Duodenal mucosa (tissue), 2 donors: ENCODE measurements around the gene SMU1.
"Not testable (repeated sequence)": the region's sequence is repeated elsewhere in the genome, so short reads cannot be mapped to it uniquely, and the experiment has no call there.

Source experiments
- H3K27ac ChIP-seq: one replicate; pipeline ENCODE4 v1.7.0; 2013; ENCODE audit warnings: low read depth, low read length
- H3K27me3 ChIP-seq, 2 donors: one replicate each; pipeline ENCODE4 v1.7.0; 2013; ENCODE audit warnings: low read length in 2 of 2, control low read depth in 1 of 2; ENCODE audit not compliant: insufficient read depth in 2 of 2, control insufficient read depth in 1 of 2
- H3K36me3 ChIP-seq, 2 donors: one replicate each; pipeline ENCODE4 v1.7.0; 2013; ENCODE audit warnings: low read length in 2 of 2, control low read depth in 1 of 2; ENCODE audit not compliant: insufficient read depth in 2 of 2, control insufficient read depth in 1 of 2
- H3K4me1 ChIP-seq, 2 donors: one replicate each; pipeline ENCODE4 v1.7.0; 2013; ENCODE audit warnings: low read length in 2 of 2, control low read depth in 1 of 2; ENCODE audit not compliant: insufficient read depth in 2 of 2, control insufficient read depth in 1 of 2
- H3K4me3 ChIP-seq, 2 donors: one replicate each; pipeline ENCODE4 v1.7.0; 2013; ENCODE audit warnings: low read length in 2 of 2, low read depth in 1 of 2
- H3K9ac ChIP-seq, 2 donors: one replicate each; pipeline ENCODE4 v1.7.0; 2013; ENCODE audit warnings: low read length in 2 of 2, low read depth in 1 of 2
- H3K9me3 ChIP-seq, 2 donors: one replicate each; pipeline ENCODE4 v1.7.0; 2013; ENCODE audit warnings: low read length in 2 of 2, control low read depth in 1 of 2; ENCODE audit not compliant: control insufficient read depth in 1 of 2

SMU1 gene

GRCh38 chr9:33105959-33106358 is 29.5 kb upstream of the SMU1 start:
- H3K4me3 ChIP-seq = no peak overlapping the region
- H3K4me1 ChIP-seq = no peaks in the 10 kb centered on the region
- no peaks in the 10 kb centered on the region for H3K9me3 ChIP-seq
- no peak overlapping the region for H3K9ac ChIP-seq
- peaks cover 0 to 7% of the 10 kb centered on the region in 2 donors for H3K36me3 ChIP-seq
- no peaks in the 10 kb centered on the region for H3K27me3 ChIP-seq
- H3K27ac ChIP-seq = no peak overlapping the region

- H3K9me3 ChIP-seq = no peaks in the 10 kb centered on the region
- no peak overlapping the region for H3K27ac ChIP-seq
- peaks cover 0 to 4% of the 10 kb centered on the region in 2 donors for H3K36me3 ChIP-seq
- H3K4me1 ChIP-seq = no peaks in the 10 kb centered on the region
- H3K27me3 ChIP-seq = no peaks in the 10 kb centered on the region
- H3K4me3 ChIP-seq = no peak overlapping the region
- H3K9ac ChIP-seq = no peak overlapping the region
Measured at GRCh38 chr9:33105504-33105903, 29.0 kb upstream of the SMU1 start.

- no peaks in the 10 kb centered on the region for H3K9me3 ChIP-seq
- no peaks in the 10 kb centered on the region for H3K27me3 ChIP-seq
- no peak overlapping the region for H3K9ac ChIP-seq
- no peaks in the 10 kb centered on the region for H3K4me1 ChIP-seq
- no peak overlapping the region for H3K4me3 ChIP-seq
- no peak overlapping the region for H3K27ac ChIP-seq
- H3K36me3 ChIP-seq = no peaks in the 10 kb centered on the region
Measured at GRCh38 chr9:33104401-33104800, 27.9 kb upstream of the SMU1 start.

GRCh38 chr9:33103501-33104281 is 27.2 kb upstream of the SMU1 start:
- Histone ChIP-seq H3K9me3 (no peaks in the 10 kb centered on the region), H3K4me1 (no peaks in the 10 kb centered on the region), H3K9ac (no peak overlapping the region), H3K27me3 (no peaks in the 10 kb centered on the region), H3K4me3 (no peak overlapping the region), H3K27ac (no peak overlapping the region), H3K36me3 (no peaks in the 10 kb centered on the region)

GRCh38 chr9:33102551-33103210 is 26.2 kb upstream of the SMU1 start:
- H3K27ac ChIP-seq = no peak overlapping the region
- H3K36me3 ChIP-seq = no peaks in the 10 kb centered on the region
- H3K9ac ChIP-seq = no peak overlapping the region
- no peaks in the 10 kb centered on the region for H3K4me1 ChIP-seq
- H3K9me3 ChIP-seq = no peaks in the 10 kb centered on the region
- no peaks in the 10 kb centered on the region for H3K27me3 ChIP-seq
- no peak overlapping the region for H3K4me3 ChIP-seq

GRCh38 chr9:33101104-33101951 is 24.9 kb upstream of the SMU1 start:
- no peaks in the 10 kb centered on the region for H3K27me3 ChIP-seq
- no peaks in the 10 kb centered on the region for H3K4me1 ChIP-seq
- no peaks in the 10 kb centered on the region for H3K36me3 ChIP-seq
- no peak overlapping the region for H3K4me3 ChIP-seq
- no peak overlapping the region for H3K27ac ChIP-seq
- H3K9me3 ChIP-seq = no peaks in the 10 kb centered on the region
- H3K9ac ChIP-seq = no peak overlapping the region

- Histone ChIP-seq H3K27me3 (no peaks in the 10 kb centered on the region), H3K9ac (no peak overlapping the region), H3K9me3 (no peaks in the 10 kb centered on the region), H3K36me3 (no peaks in the 10 kb centered on the region), H3K4me3 (no peak overlapping the region), H3K4me1 (no peaks in the 10 kb centered on the region), H3K27ac (no peak overlapping the region)
Measured at GRCh38 chr9:33099754-33100153, 23.3 kb upstream of the SMU1 start.

GRCh38 chr9:33097192-33097591 is 20.7 kb upstream of the SMU1 start:
- H3K27ac ChIP-seq = no peak overlapping the region
- no peaks in the 10 kb centered on the region for H3K4me1 ChIP-seq
- H3K36me3 ChIP-seq = no peaks in the 10 kb centered on the region
- no peak overlapping the region for H3K9ac ChIP-seq
- H3K27me3 ChIP-seq = no peaks in the 10 kb centered on the region
- H3K4me3 ChIP-seq = no peak overlapping the region
- no peaks in the 10 kb centered on the region for H3K9me3 ChIP-seq

- Histone ChIP-seq H3K9me3 (no peaks in the 10 kb centered on the region), H3K27ac (no peak overlapping the region), H3K9ac (no peak overlapping the region), H3K36me3 (no peaks in the 10 kb centered on the region), H3K27me3 (no peaks in the 10 kb centered on the region), H3K4me3 (no peak overlapping the region), H3K4me1 (no peaks in the 10 kb centered on the region)
Measured at GRCh38 chr9:33092634-33093033, 16.2 kb upstream of the SMU1 start.

GRCh38 chr9:33085672-33086071 is 9.2 kb upstream of the SMU1 start:
- not testable (repeated sequence) for H3K9ac ChIP-seq

More at GRCh38 chr9:33085672-33086071, 9.2 kb upstream of the SMU1 start:
- not testable (repeated sequence) for H3K27me3 ChIP-seq, H3K36me3 ChIP-seq, H3K27ac ChIP-seq, H3K9me3 ChIP-seq, H3K4me1 ChIP-seq, H3K4me3 ChIP-seq
